H9 (cell line): Measurements from ENCODE around the gene SPECC1. TPM values are rescaled to one million over a fixed set of nuclear protein-coding genes. Genes with fewer than 3 reads are reported as not detected.

Experiments used
- DNase-seq: peaks from one replicate; pipeline ENCODE4 v3.0.0-alpha.2; 2017
- H2AFZ ChIP-seq: one replicate; pipeline ENCODE4 v1.6.1; 2013; ENCODE audit warnings: mild to moderate bottlenecking, low read length, control low read depth, moderate library complexity
- H2AK5ac ChIP-seq: 2 replicates; pipeline ENCODE4 v1.6.1; 2013; ENCODE audit warnings: low read length, control low read depth, mixed read lengths; ENCODE audit not compliant: insufficient read length
- H2BK120ac ChIP-seq: one replicate; pipeline ENCODE4 v1.6.1; 2013; ENCODE audit warnings: low read depth, mild to moderate bottlenecking, low read length, control low read depth, inconsistent platforms; ENCODE audit not compliant: poor library complexity, severe bottlenecking
- H2BK12ac ChIP-seq: 2 replicates; pipeline ENCODE4 v1.6.1; 2013; ENCODE audit warnings: low read length, control low read depth, mixed read lengths, low read depth; ENCODE audit not compliant: insufficient read length
- H2BK15ac ChIP-seq: 2 replicates; pipeline ENCODE4 v1.6.1; 2013; ENCODE audit warnings: low read depth, low read length, control low read depth
- H2BK20ac ChIP-seq: one replicate; pipeline ENCODE4 v1.6.1; 2013; ENCODE audit warnings: low read depth, mild to moderate bottlenecking, low read length, control low read depth, inconsistent platforms; ENCODE audit not compliant: poor library complexity, severe bottlenecking
- H2BK5ac ChIP-seq: 2 replicates; pipeline ENCODE4 v1.6.1; 2013; ENCODE audit warnings: low read length, control low read depth, mixed read lengths; ENCODE audit not compliant: insufficient read length
- H3K14ac ChIP-seq: 2 replicates; pipeline ENCODE4 v1.6.1; 2013; ENCODE audit warnings: low read length, control low read depth; ENCODE audit not compliant: insufficient read depth
- H3K18ac ChIP-seq: 2 replicates; pipeline ENCODE4 v1.6.1; 2013; ENCODE audit warnings: low read depth, mild to moderate bottlenecking, mixed read lengths, low read length, control low read depth; ENCODE audit not compliant: insufficient read length
- H3K23ac ChIP-seq: 2 replicates; pipeline ENCODE4 v1.6.1; 2013; ENCODE audit warnings: low read length, control low read depth, mixed read lengths, low read depth; ENCODE audit not compliant: insufficient read length
- H3K23me2 ChIP-seq: 2 replicates; pipeline ENCODE4 v1.6.1; 2013; ENCODE audit warnings: low read depth, mild to moderate bottlenecking, mixed read lengths, low read length, control low read depth; ENCODE audit not compliant: insufficient read length, poor library complexity, severe bottlenecking
- H3K27ac ChIP-seq: 2 replicates; pipeline ENCODE4 v1.5.1; 2013; ENCODE audit warnings: low read length, control low read depth, mixed read lengths, low read depth; ENCODE audit not compliant: insufficient read length
- H3K27me3 ChIP-seq: 2 replicates; pipeline ENCODE4 v1.6.1; 2013; ENCODE audit warnings: low read length, control low read depth, inconsistent platforms; ENCODE audit not compliant: insufficient read depth
- H3K4ac ChIP-seq: 2 replicates; pipeline ENCODE4 v1.6.1; 2013; ENCODE audit warnings: low read depth, mild to moderate bottlenecking, control low read depth, inconsistent platforms, low read length, moderate library complexity
- H3K4me1 ChIP-seq: 2 replicates; pipeline ENCODE4 v1.6.1; 2013; ENCODE audit warnings: low read length, control low read depth, inconsistent platforms; ENCODE audit not compliant: insufficient read depth
- H3K4me2 ChIP-seq: 2 replicates; pipeline ENCODE4 v1.6.1; 2013; ENCODE audit warnings: low read length, control low read depth, mixed read lengths; ENCODE audit not compliant: insufficient read length, insufficient read depth
- H3K56ac ChIP-seq: 2 replicates; pipeline ENCODE4 v1.6.1; 2013; ENCODE audit warnings: low read depth, mild to moderate bottlenecking, mixed read lengths, low read length, control low read depth; ENCODE audit not compliant: insufficient read length
- H3K79me1 ChIP-seq: 2 replicates; pipeline ENCODE4 v1.6.1; 2013; ENCODE audit warnings: low read depth, mild to moderate bottlenecking, moderate library complexity, low read length, control low read depth, inconsistent platforms; ENCODE audit not compliant: insufficient read depth, poor library complexity, severe bottlenecking
- H3K79me2 ChIP-seq: 2 replicates; pipeline ENCODE4 v1.6.1; 2013; ENCODE audit warnings: low read length, control low read depth, inconsistent platforms; ENCODE audit not compliant: insufficient read depth
- H3K9ac ChIP-seq: 2 replicates; pipeline ENCODE4 v1.6.1; 2013; ENCODE audit warnings: low read length, control low read depth, mixed read lengths; ENCODE audit not compliant: insufficient read length; ENCODE audit errors: extremely low read depth
- H3K9me3 ChIP-seq: one replicate; pipeline ENCODE4 v1.6.1; 2013; ENCODE audit warnings: low read depth, low read length, inconsistent platforms; ENCODE audit not compliant: control insufficient read depth
- H3T11ph ChIP-seq: one replicate; pipeline ENCODE4 v1.6.1; 2013; ENCODE audit warnings: mild to moderate bottlenecking, low read length, control low read depth, inconsistent platforms
- H4K20me1 ChIP-seq: one replicate; pipeline ENCODE4 v1.6.1; 2013; ENCODE audit not compliant: control insufficient read depth, insufficient read length, insufficient read depth
- H4K5ac ChIP-seq: 2 replicates; pipeline ENCODE4 v1.6.1; 2013; ENCODE audit warnings: low read depth, mild to moderate bottlenecking, mixed read lengths, low read length, control low read depth; ENCODE audit not compliant: insufficient read length
- H4K8ac ChIP-seq: replicated peaks from 2 replicates; pipeline ENCODE4 v1.6.1; 2013; ENCODE audit warnings: low read length, control low read depth, mixed read lengths, low read depth; ENCODE audit not compliant: insufficient read length
- H4K91ac ChIP-seq: 2 replicates; pipeline ENCODE4 v1.6.1; 2013; ENCODE audit warnings: low read depth, mild to moderate bottlenecking, moderate library complexity, mixed read lengths, low read length, control low read depth; ENCODE audit not compliant: insufficient read length
- H3K27ac Mint-ChIP-seq, 3 experiments: 2 replicates in 2 of 3; 3 replicates in 1 of 3; pipeline ENCODE4 v1.8.0; 2020 to 2021; ENCODE audit warnings: mixed read lengths in 3 of 3, mild to moderate bottlenecking in 1 of 3, moderate library complexity in 1 of 3
- H3K27me3 Mint-ChIP-seq: 2 replicates; pipeline ENCODE4 v1.8.0; 2021; ENCODE audit warnings: low read depth, mild to moderate bottlenecking, moderate library complexity, mixed read lengths
- H3K36me3 Mint-ChIP-seq, 3 experiments: 2 replicates in 2 of 3; 3 replicates in 1 of 3; pipeline ENCODE4 v1.8.0; 2020 to 2021; ENCODE audit warnings: low read depth in 3 of 3, mixed read lengths in 3 of 3; ENCODE audit not compliant: insufficient read depth in 1 of 3
- H3K4me1 Mint-ChIP-seq, 2 experiments: 2 replicates each; pipeline ENCODE4 v1.8.0; 2020; ENCODE audit warnings: mixed read lengths in 2 of 2
- H3K4me3 Mint-ChIP-seq, 2 experiments: 2 replicates in 1 of 2; 3 replicates in 1 of 2; pipeline ENCODE4 v1.8.0; 2020 to 2021; ENCODE audit warnings: mild to moderate bottlenecking in 2 of 2, mixed read lengths in 2 of 2, moderate library complexity in 1 of 2
- H3K9me3 Mint-ChIP-seq, 2 experiments: 2 replicates in 1 of 2; 3 replicates in 1 of 2; pipeline ENCODE4 v1.8.0; 2020; ENCODE audit warnings: mild to moderate bottlenecking in 2 of 2, mixed read lengths in 2 of 2, moderate library complexity in 1 of 2
- CTCF ChIP-seq: fragments of 200-600 bp; sonication (generic); conservative IDR thresholded peaks from 3 replicates; pipeline ENCODE4 v1.8.0; 2021; ENCODE audit warnings: antibody characterized with exemption, mild to moderate bottlenecking
- WGBS: extraction: QIAGEN DNeasy Blood & Tissue Kit; methylation state at CpG from one replicate; pipeline ENCODE4 v1.1.7; 2013; ENCODE audit warnings: missing lambda C conversion rate, low lambda C conversion rate, mixed read lengths; ENCODE audit not compliant: insufficient read length; ENCODE audit errors: extremely low coverage; 5-methylcytosine and 5-hydroxymethylcytosine counted together
- total RNA-seq: library from RNA; stranded (reverse); gene quantifications from 2 replicates; pipeline ENCODE4 v1.2.1, GENCODE V29; 2021

SPECC1 gene
- total RNA-seq, 1 experiment from 2014 or later: 65.7 TPM

- TF ChIP-seq CTCF: no peak
- Histone ChIP-seq H3K18ac (no peak overlapping the region), H2BK15ac (no peak overlapping the region), H2AK5ac (no peak overlapping the region), H3K23ac (no peak overlapping the region), H4K91ac (no peak overlapping the region), H3K23me2 (no peaks in the 10 kb centered on the region), H4K5ac (no peak overlapping the region), H3K56ac (no peak overlapping the region), H2BK12ac (no peak overlapping the region), H3K79me2 (peaks cover under 1% of the 10 kb centered on the region; the same call in 1 of the 2 replicates), H2BK120ac (no peak overlapping the region), H4K20me1 (no peaks in the 10 kb centered on the region), H3K14ac (no peak overlapping the region), H3T11ph (no peak overlapping the region), H2BK20ac (no peak overlapping the region), H4K8ac (no peak overlapping the region), H3K79me1 (no peaks in the 10 kb centered on the region), H3K4me2 (no peak overlapping the region), H3K27me3 (no peaks in the 10 kb centered on the region), H3K4ac (no peak overlapping the region), H3K4me1 (peaks cover 6% of the 10 kb centered on the region; the same call in 1 of the 2 replicates), H3K27ac (no peak overlapping the region), H3K9ac (no peak overlapping the region), H3K9me3 (no peaks in the 10 kb centered on the region), H2AFZ (no peak overlapping the region), H2BK5ac (no peak overlapping the region)
- H3K4me1 Mint-ChIP-seq: peaks cover 13 to 19% of the 10 kb centered on the region in 2 experiments
- DNase-seq: no peak
- H3K9me3 Mint-ChIP-seq: peaks cover 0 to 5% of the 10 kb centered on the region in 2 experiments; a peak in 1 of 5 replicates
- WGBS: no CpG with 5 or more reads among the region's 1 CpG
- peaks cover 0 to 4% (median 0%) of the 10 kb centered on the region in 3 experiments; a peak in 1 of 7 replicates for H3K36me3 Mint-ChIP-seq
- peaks cover 2% of the 10 kb centered on the region for H3K27me3 Mint-ChIP-seq
- H3K27ac Mint-ChIP-seq: no peak overlapping the region
- H3K4me3 Mint-ChIP-seq: no peak overlapping the region
Observed at GRCh38 chr17:20145567-20145966, 136.4 kb downstream of the SPECC1 start.
